Cardiac septum (tissue), 1 donor: ENCODE results near the gene MASTL. TPM values are rescaled to one million over a fixed set of nuclear protein-coding genes. Genes with fewer than 3 reads are reported as not detected.
A peak's percentile ranks its signal among the peaks of the same experiment; 100 is the strongest.
"Not testable (repeated sequence)": the region's sequence is repeated elsewhere in the genome, so short reads cannot be mapped to it uniquely, and the experiment has no call there.

Experiments
- DNase-seq: peaks from one replicate; pipeline ENCODE4 v3.0.0-alpha.2; 2020; ENCODE audit warnings: low spot score
- intact Hi-C: fragments of 100-400 bp; cut with DNase I; formaldehyde crosslinking; loops from one replicate; pipeline ENCODE4 v1.14.0; 2022
- long read RNA-seq: library from polyadenylated mRNA; unstranded; transcript quantifications from one replicate; pipeline ENCODE4 v2.0.0, GENCODE V29; 2021
- total RNA-seq: library from RNA; stranded (reverse); fragmentation: NEBNext Ultra II Directional; extraction: Animal tissue kit (Norgen Biotek cat#: 25700); gene quantifications from one replicate; pipeline ENCODE4 v1.2.1, GENCODE V29; 2021
- donor health status: DM: no; HTN: no; CAD: no.

The MASTL gene
- 1.8 TPM for total RNA-seq
- long read RNA-seq = 0 reads

- peak; percentile 95 for DNase-seq
- intact Hi-C loops = loop anchor here (2.0 kb wide), 2 partner anchors 54 to 88 kb away; partner anchors contain the start of gene ANKRD26
Observed at GRCh38 chr10:27155066-27155754, at the start of gene MASTL. TSS of gene MASTL (plus strand) at chr10:27155352. CDS start at chr10:27155427, 75 bp downstream.

GRCh38 chr10:27108165-27108564, 47.0 kb upstream of the MASTL start:
- DNase-seq = no peak
- intact Hi-C loops = no loop called here

DNA sequence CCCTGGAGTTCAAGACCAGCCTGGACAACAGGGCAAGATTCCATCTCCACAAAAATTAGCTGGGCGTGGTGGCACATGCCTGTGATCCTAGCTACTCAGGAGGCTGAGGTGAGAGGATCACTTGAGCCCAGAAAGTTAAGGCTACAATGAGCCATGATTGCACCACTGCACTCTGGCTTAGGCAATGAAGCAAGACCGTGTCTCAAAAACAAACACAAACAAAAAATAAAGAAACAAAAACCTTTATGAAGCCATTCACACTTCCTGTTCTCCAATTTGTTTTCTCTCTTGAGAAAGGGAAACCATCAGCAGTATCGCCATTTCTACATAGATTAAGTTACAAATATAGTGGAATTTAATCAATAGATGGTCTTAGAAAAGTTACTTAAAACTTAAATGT, 20.8 kb upstream of the MASTL start:
- intact Hi-C loops = no loop called here
- no peak for DNase-seq

- intact Hi-C loops = no loop called here
Observed at GRCh38 chr10:27138277-27138676, 16.9 kb upstream of the MASTL start.

DNA sequence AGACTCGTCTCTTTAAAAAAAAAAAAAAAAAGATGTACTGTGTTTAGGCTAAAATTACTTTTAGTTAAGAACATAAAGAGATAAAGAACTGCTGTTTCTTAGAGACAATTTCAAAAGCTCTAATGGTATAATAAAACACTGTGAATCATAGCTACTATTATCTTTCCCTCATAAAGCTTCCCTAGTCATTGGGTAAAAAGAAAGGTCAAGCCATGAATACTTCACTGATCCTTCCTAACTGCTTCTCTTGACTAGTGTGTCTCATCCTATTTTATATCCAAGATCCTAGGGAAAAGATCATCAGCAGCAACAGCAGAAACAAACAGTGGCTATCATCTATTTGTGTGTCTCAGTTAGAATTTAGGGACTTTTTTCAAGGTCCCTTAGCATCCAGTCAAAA, 11.5 kb upstream of the MASTL start:
- DNase-seq = no peak
- intact Hi-C loops = no loop called here

More at GRCh38 chr10:27138277-27138676, 16.9 kb upstream of the MASTL start:
- DNase-seq = no peak

GRCh38 chr10:27145937-27146336, 9.2 kb upstream of the MASTL start:
- DNase-seq = no peak
- intact Hi-C loops = no loop called here

DNA sequence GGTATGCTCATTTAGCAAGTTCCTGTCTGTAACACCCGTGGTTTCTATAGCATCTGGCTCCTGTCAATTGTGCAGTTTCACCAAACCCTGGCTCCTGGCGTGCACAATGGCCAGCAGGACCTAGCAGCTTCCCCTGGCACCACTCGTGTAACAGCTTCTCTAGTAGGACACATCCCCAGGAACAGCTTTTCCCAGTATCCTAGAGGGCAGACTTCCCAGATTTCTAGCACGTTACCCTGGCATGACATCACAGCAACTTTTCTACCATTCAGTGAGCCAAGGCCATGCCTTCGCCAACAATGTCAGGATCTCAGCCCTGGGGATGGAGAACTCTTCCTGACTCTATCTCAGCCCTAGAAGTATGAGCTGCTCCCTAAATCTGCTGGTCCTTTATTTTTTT, 7.5 kb upstream of the MASTL start:
- DNase-seq = no peak
- intact Hi-C loops = no loop called here

DNA sequence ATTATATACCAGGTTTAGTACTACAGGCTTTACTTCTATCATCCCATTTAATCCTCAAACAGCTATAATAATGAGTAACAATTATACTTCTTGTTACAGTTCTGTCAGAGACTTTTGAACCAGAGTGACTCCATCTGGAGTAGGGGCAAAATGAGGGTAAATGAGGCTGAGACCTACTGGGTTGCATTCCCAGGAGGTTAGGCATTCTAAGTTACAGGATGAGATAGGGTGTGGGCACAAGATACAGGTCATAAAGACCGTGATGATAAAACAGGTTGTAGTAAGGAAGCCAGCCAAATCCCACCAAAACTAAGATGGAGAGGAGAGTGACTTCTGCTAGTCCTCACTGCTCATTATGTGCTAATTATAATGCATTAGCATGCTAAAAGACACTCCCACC, 4.9 kb upstream of the MASTL start:
- intact Hi-C loops = no loop called here
- no peak for DNase-seq

- intact Hi-C loops = no loop called here
- no peak for DNase-seq
Observed at GRCh38 chr10:27152687-27153086, 2.5 kb upstream of the MASTL start.

GRCh38 chr10:27153329-27153728, 1.8 kb upstream of the MASTL start:
- intact Hi-C loops = no loop called here
- DNase-seq = no peak

DNA sequence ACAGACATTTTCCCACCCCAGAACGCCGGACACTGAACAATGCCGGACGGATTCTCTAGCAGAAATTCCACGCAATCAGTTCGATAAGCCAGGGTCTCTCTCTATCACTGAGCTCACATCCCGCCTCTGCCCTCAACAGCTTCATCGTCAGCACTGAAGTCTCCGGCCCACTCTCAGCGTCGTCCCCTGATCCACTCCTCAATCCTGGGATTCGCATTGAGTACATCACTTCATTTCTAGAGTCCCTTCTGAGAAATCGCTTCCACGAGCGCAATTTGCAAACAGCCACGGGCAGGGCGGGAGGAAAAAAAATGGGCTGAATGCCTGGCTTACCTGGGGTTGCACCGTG, 1.3 kb upstream of the MASTL start:
- no peak for DNase-seq
- intact Hi-C loops = loop anchor here (2.0 kb wide), 2 partner anchors 53 to 89 kb away; partner anchors contain the start of gene ANKRD26

DNA sequence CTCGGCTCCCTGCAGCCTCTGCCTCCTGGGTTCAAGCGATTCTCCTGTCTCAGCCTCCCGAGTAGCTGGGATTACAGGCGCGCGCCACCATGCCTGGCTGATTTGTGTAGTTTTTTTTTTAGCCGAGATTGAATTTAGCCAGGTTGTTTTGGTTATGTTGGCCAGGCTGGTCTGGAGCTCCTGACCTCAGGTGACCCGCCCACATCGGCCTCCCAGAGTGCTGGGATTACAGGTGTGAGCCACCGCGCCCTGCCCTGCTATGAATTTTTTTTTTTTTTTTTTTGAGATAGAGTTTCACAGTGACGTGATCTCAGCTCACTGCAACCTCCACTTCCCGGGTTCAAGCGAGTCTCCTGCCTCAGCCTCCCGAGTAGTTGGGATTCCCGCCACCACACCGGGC, 1.4 kb downstream of the MASTL start:
- not testable (repeated sequence) for DNase-seq

DNA sequence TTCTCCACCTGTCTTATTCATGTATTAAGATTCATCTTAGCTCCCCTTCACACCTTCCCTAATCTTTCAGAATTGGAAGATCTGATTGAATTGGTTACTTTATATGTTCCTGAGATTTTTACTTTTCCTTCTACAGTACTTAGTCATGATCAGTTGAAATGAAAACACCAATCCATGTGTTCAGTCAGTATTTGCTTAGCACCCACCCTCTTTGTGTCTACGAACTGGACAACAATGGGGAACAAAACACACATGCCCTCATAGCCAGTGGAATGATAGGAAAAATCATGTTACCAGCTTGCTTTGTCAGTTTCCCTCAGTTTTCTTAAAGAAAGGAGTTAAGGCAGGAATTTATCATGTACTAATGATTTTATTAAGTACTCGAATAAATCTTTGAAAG, 2.0 kb downstream of the MASTL start:
- DNase-seq = no peak
- intact Hi-C loops = no loop called here

More for the DNA sequence above, 1.4 kb downstream of the MASTL start:
- intact Hi-C loops = not testable (repeated sequence)

GRCh38 chr10:27158421-27158820, 3.3 kb downstream of the MASTL start:
- no peak for DNase-seq
- intact Hi-C loops = no loop called here

- DNase-seq = no peak
- intact Hi-C loops = no loop called here
Observed at GRCh38 chr10:27169849-27170248, 14.7 kb downstream of the MASTL start.

DNA sequence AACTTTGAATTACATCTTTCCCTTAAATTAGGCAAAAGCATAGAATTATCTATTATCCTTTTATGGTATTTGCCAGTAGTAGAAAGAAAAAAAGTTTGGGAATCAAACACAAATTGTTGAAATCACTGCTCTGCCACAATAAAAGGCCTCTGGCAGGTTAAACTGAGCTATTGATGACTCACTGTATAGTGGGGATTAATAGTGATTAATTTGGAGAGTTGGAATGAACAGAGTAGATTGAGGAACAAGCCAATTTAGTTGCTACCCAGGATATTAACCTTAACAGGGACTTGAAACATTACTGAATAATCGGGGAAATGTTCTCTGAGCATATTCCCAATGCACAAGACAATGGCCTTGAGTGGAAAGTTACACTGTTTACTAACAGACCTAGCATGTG, 33.1 kb downstream of the MASTL start:
- intact Hi-C loops = no loop called here

GRCh38 chr10:27188897-27189296, 33.7 kb downstream of the MASTL start:
- intact Hi-C loops = no loop called here
- no peak for DNase-seq

More for the DNA sequence above, 33.1 kb downstream of the MASTL start:
- DNase-seq = no peak

- intact Hi-C loops = no loop called here
- DNase-seq = no peak
Observed at GRCh38 chr10:27190508-27190907, 35.4 kb downstream of the MASTL start.

GRCh38 chr10:27192284-27192683, 37.1 kb downstream of the MASTL start:
- DNase-seq = no peak
- intact Hi-C loops = no loop called here

DNA sequence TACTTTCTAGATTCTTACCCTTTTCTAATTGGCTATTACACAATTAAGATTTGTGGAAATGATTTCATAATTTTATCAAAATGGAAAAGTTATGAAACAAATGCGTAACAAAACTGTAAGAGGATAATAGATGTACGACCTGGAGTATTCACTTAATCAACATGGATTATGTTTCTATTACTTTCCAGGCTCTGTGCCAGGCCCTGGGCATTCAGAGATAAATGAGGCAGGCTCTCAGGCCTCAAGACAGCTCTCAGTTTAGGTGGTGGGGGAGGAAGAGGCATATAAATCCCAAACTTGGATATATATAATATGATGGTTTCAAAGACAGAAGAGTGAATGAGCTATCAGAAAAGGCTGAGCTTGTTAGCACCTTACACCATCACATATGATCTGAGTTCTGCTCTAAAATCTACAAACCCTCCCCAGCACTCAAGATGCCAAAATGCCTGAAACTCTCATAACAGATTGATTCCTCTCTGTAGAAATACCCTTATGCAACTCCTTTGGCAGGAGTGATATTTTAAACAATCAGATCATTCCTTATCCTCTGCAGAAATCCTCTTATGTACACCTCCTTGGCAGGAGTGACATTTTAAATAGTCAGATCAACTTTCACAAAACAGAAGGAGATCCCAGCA, 42.9 kb downstream of the MASTL start:
- intact Hi-C loops = no loop called here
- DNase-seq = no peak

DNA sequence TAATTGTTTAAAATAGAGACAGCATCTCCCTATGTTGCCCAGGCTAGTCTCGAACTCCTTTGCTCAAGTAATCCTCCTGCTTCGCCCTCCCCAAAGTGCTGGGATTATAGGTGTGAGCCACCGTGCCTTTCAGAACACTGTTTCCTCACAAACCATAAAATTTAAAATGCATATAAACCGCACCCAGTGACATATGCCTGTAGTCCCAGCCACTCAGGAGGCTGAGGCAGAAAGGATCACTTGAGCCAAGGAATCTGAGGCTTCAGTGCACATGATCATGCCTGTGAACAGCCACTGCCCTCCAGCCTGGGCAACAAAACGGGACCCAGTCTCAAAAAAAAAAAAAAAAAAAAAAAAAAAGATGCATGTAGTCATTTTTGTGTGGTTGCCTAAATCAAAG, 48.7 kb downstream of the MASTL start:
- intact Hi-C loops = no loop called here
- DNase-seq = no peak
